Karpas-422 (cell line): ENCODE data around the gene TOPBP1. TPM values are rescaled to one million over a fixed set of nuclear protein-coding genes. Genes with fewer than 3 reads are reported as not detected.

Source experiments
- DNase-seq: peaks from one replicate; pipeline ENCODE4 v3.0.0-alpha.2; 2015
- H2AFZ ChIP-seq: fragments of 200-600 bp; sonication (generic); 2 replicates; pipeline ENCODE4 v1.6.1; 2014; ENCODE audit warnings: antibody characterized with exemption, low read length, mixed read lengths
- H3K27ac ChIP-seq: fragments of 200-600 bp; sonication (generic); 2 replicates; pipeline ENCODE4 v1.5.1; 2014; ENCODE audit warnings: mild to moderate bottlenecking, low read length, moderate library complexity
- H3K27me3 ChIP-seq: fragments of 200-600 bp; sonication (generic); 2 replicates; pipeline ENCODE4 v1.6.1; 2014; ENCODE audit warnings: low read length, mixed read lengths
- H3K36me3 ChIP-seq: fragments of 200-600 bp; sonication (generic); 2 replicates; pipeline ENCODE4 v1.6.1; 2014; ENCODE audit warnings: low read length, mixed read lengths; ENCODE audit not compliant: insufficient read depth
- H3K4me1 ChIP-seq: fragments of 200-600 bp; sonication (generic); 2 replicates; pipeline ENCODE4 v1.6.1; 2014; ENCODE audit warnings: mild to moderate bottlenecking, low read length, mixed read lengths
- H3K4me2 ChIP-seq: fragments of 200-600 bp; sonication (generic); 2 replicates; pipeline ENCODE4 v1.6.1; 2014; ENCODE audit warnings: low read length, low read depth, mild to moderate bottlenecking; ENCODE audit not compliant: poor library complexity, severe bottlenecking
- H3K4me3 ChIP-seq: fragments of 200-600 bp; sonication (generic); 2 replicates; pipeline ENCODE4 v1.5.1; 2014; ENCODE audit warnings: mild to moderate bottlenecking, antibody characterized with exemption, low read length, mixed read lengths
- H3K79me2 ChIP-seq: fragments of 200-600 bp; sonication (generic); 2 replicates; pipeline ENCODE4 v1.6.1; 2014; ENCODE audit warnings: mild to moderate bottlenecking, low read length, mixed read lengths
- H3K9ac ChIP-seq: fragments of 200-600 bp; sonication (generic); 2 replicates; pipeline ENCODE4 v1.6.0; 2014; ENCODE audit warnings: low read length
- H3K9me2 ChIP-seq: fragments of 200-600 bp; sonication (generic), shearing (Covaris generic); replicated peaks from 2 replicates; pipeline ENCODE4 v1.6.0; 2014; ENCODE audit warnings: mild to moderate bottlenecking, low read length, moderate library complexity; ENCODE audit not compliant: insufficient read depth
- H3K9me3 ChIP-seq: fragments of 300-700, 200-600 bp; sonication (generic); 2 replicates; pipeline ENCODE4 v1.6.1; 2014; ENCODE audit warnings: low read length, mixed read lengths
- H4K20me1 ChIP-seq: fragments of 200-600 bp; sonication (generic); 2 replicates; pipeline ENCODE4 v1.6.1; 2014; ENCODE audit warnings: mild to moderate bottlenecking, antibody characterized with exemption, low read length, low read depth; ENCODE audit not compliant: insufficient read depth
- total RNA-seq: library from RNA; depleted of rRNA; stranded (reverse); fragments of >200 nt; shearing (Covaris generic); gene quantifications from 2 replicates; pipeline ENCODE4 v1.2.3, GENCODE V29; 2014; ENCODE audit warnings: low replicate concordance

The TOPBP1 gene
- total RNA-seq, 1 experiment from 2014 or later: 170 TPM

DNA sequence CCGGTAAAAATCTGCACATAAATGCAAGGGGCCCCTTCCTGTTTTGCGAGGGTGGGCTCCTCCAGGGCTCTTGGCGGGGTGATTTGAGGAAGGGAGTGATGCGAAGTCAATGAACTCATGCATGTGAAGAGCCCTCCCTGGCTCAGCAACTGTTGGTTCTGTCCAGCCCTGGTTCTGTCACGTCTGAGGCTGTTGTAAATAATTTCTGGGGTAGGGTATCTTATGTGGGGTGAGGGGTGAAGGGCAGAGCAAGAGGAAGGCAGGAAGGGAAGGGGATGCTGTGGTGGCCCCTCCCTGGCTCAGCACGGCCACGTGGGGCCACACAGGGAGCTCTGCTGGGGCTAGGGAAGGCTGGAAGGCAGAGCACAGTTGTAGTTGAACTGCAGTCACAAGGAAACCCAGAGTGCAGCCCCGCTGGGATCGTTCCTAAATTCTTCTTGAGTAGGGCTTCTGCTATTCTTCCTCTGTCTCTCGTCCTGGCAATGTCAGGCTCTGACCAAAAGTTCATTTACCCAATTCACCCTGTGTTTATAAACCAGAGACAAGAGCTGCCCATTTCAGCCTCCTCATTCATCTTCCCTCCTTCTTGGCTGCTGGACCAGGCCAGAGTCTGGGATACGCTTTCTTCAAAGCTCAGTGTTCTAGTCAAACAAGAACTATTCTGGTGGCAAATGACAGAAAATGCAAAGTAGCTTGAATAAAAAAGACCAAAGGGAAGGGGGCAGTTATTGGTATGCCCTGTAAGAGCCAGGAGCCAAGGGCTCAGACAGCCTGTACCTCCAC lies 14.8 kb upstream of the TOPBP1 start:
- peak; percentile 43 for DNase-seq
- H4K20me1 ChIP-seq: no peaks in the 10 kb centered on the region
- H2AFZ ChIP-seq: no peak overlapping the region
- no peak overlapping the region for H3K27ac ChIP-seq
- H3K4me2 ChIP-seq: peak overlapping the region; percentile 8
- no peaks in the 10 kb centered on the region for H3K79me2 ChIP-seq
- no peak overlapping the region for H3K9ac ChIP-seq
- no peaks in the 10 kb centered on the region for H3K36me3 ChIP-seq
- H3K4me3 ChIP-seq: no peak overlapping the region
- no peaks in the 10 kb centered on the region for H3K9me3 ChIP-seq
- H3K4me1 ChIP-seq: peaks cover 19% of the 10 kb centered on the region
- no peaks in the 10 kb centered on the region for H3K27me3 ChIP-seq
- H3K9me2 ChIP-seq: no peaks in the 10 kb centered on the region

DNA sequence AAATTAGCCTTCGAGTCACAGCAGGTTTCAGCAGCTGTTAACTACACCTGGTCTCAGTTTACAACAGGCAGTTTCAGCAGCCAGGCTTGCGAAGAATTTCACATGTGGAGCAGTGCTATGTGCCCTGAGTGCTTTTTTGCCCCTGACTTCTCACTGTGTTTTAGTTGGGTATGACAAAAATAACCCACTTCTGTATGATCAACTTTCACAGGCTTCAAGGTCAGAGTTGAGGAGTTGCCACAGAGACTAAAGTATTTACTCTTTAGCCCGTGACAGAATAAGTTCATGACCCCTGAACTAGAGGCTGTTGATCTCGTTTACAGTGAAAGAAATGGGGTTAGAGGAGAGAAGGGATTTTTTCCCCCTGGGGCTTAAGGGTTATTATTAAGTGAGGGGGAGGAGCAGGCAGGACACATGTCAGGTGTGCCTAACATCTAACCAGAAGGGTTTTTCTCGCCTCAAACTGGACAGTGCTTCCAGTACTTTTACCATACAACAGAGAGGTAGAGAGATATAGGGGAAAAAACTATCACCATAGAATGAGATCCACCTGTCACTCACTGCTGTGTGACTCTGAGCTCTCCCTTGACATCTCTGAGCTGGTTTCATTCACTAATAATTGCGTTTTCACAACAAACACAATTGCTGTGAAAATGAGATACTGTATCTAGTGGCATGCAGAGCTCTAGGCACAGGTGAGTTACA lies 14.0 kb upstream of the TOPBP1 start:
- H3K36me3 ChIP-seq: no peaks in the 10 kb centered on the region
- no peaks in the 10 kb centered on the region for H3K9me2 ChIP-seq
- H3K4me2 ChIP-seq: peak overlapping the region; percentile 8
- H3K27me3 ChIP-seq: no peaks in the 10 kb centered on the region
- no peak overlapping the region for H3K9ac ChIP-seq
- H3K9me3 ChIP-seq: no peaks in the 10 kb centered on the region
- H4K20me1 ChIP-seq: no peaks in the 10 kb centered on the region
- no peaks in the 10 kb centered on the region for H3K79me2 ChIP-seq
- peaks cover 19% of the 10 kb centered on the region for H3K4me1 ChIP-seq
- no peak overlapping the region for H3K27ac ChIP-seq
- no peak overlapping the region for H3K4me3 ChIP-seq
- H2AFZ ChIP-seq: no peak overlapping the region
- peak; percentile 38 for DNase-seq

GRCh38 chr3:133674290-133674919 lies 12.7 kb upstream of the TOPBP1 start:
- DNase-seq: no peak

DNA sequence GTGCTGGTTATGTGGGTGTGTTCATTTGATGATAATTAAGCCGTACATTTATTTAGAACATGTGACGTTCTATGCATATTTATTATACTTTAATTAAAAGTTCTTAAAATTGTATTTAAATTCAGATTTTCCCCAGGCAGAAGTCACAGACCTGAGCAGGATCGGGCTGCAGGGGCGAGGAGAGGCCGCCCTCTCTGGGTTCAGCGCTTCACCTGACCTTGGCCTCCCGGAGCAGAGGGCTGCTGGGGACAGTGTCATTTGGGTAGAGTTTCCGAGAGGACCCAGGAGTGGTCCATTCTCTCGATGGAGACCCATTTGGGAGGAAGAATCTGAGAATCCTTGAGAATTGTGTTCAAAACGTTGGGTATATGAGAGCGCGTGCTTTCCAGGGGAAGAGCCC lies 12.0 kb upstream of the TOPBP1 start:
- no peaks in the 10 kb centered on the region for H3K9me3 ChIP-seq
- H3K36me3 ChIP-seq: no peaks in the 10 kb centered on the region
- no peaks in the 10 kb centered on the region for H3K79me2 ChIP-seq
- no peaks in the 10 kb centered on the region for H3K9me2 ChIP-seq
- no peak overlapping the region for H3K4me2 ChIP-seq
- H3K27me3 ChIP-seq: no peaks in the 10 kb centered on the region
- H3K4me3 ChIP-seq: no peak overlapping the region
- H2AFZ ChIP-seq: no peak overlapping the region
- peaks cover 19% of the 10 kb centered on the region for H3K4me1 ChIP-seq
- no peak overlapping the region for H3K9ac ChIP-seq
- no peak overlapping the region for H3K27ac ChIP-seq
- DNase-seq: no peak
- no peaks in the 10 kb centered on the region for H4K20me1 ChIP-seq

More at GRCh38 chr3:133674290-133674919, 12.7 kb upstream of the TOPBP1 start:
- Histone ChIP-seq H2AFZ (no peak overlapping the region), H3K79me2 (no peaks in the 10 kb centered on the region), H3K4me3 (no peak overlapping the region), H3K36me3 (no peaks in the 10 kb centered on the region), H3K4me2 (no peak overlapping the region), H3K4me1 (peaks cover 19% of the 10 kb centered on the region), H3K9me2 (no peaks in the 10 kb centered on the region), H4K20me1 (no peaks in the 10 kb centered on the region), H3K9ac (no peak overlapping the region), H3K27ac (no peak overlapping the region), H3K27me3 (no peaks in the 10 kb centered on the region), H3K9me3 (no peaks in the 10 kb centered on the region)

DNA sequence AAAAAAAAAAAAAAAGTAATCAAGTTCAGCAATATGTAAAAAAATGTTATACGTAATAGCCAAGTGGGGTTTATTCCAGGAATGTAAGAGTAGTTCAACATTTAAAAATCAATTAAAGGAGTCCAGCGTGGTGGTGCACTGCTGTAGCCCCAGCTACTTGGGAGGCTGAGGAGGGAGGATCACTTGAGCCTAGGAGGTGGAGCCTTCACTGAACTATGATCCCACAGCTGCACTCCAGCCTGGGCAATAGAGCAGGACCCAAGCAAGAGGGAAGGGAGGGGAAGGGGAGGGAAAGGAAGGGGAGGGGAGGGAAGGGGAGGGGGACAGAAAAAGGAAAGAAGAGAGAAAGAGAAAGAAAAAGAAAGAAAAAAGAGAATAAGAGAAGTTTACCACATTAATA lies 10.7 kb upstream of the TOPBP1 start:
- H4K20me1 ChIP-seq: no peaks in the 10 kb centered on the region
- no peak overlapping the region for H2AFZ ChIP-seq
- H3K4me1 ChIP-seq: peaks cover 19% of the 10 kb centered on the region
- H3K27me3 ChIP-seq: no peaks in the 10 kb centered on the region
- no peaks in the 10 kb centered on the region for H3K9me3 ChIP-seq
- no peak overlapping the region for H3K9ac ChIP-seq
- no peak overlapping the region for H3K4me2 ChIP-seq
- no peak overlapping the region for H3K4me3 ChIP-seq
- no peaks in the 10 kb centered on the region for H3K79me2 ChIP-seq
- H3K27ac ChIP-seq: no peak overlapping the region
- H3K9me2 ChIP-seq: no peaks in the 10 kb centered on the region
- H3K36me3 ChIP-seq: no peaks in the 10 kb centered on the region
- no peak for DNase-seq

GRCh38 chr3:133670525-133670995 lies 8.8 kb upstream of the TOPBP1 start:
- Histone ChIP-seq H3K9ac (no peak overlapping the region), H3K9me2 (no peaks in the 10 kb centered on the region), H3K36me3 (no peaks in the 10 kb centered on the region), H3K79me2 (no peaks in the 10 kb centered on the region), H3K4me3 (no peak overlapping the region), H4K20me1 (no peaks in the 10 kb centered on the region), H3K9me3 (no peaks in the 10 kb centered on the region), H3K4me2 (no peak overlapping the region), H2AFZ (no peak overlapping the region), H3K27ac (no peak overlapping the region), H3K27me3 (no peaks in the 10 kb centered on the region), H3K4me1 (peaks cover 4% of the 10 kb centered on the region)
- DNase-seq: no peak

DNA sequence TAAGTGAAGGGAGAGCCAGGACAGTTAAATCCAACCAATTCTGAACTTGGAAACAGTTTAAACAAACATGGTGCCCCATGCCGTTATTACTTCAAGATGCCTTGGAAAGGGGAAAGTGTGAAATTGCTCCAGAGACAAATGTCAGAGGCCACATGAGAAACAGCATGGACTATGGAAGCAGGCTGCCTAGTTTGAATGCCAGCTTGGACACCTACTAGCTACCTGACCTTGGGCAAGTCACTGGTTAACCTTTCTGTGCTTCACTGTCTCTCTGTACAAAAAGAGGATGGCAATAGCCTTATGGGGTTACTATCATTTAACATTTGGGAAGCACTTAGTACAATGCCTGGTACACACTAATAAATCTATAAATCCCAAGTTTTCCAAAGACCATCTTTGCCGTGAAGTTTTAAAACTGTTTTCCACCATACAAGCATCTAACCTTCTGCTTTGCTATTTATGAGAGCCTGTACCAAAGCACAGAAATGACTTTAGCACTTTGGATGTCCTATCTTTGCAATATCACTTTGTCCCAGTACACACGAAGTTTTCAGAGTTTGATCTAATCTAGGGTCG lies 8.3 kb upstream of the TOPBP1 start:
- no peak overlapping the region for H3K9ac ChIP-seq
- no peaks in the 10 kb centered on the region for H4K20me1 ChIP-seq
- H3K9me3 ChIP-seq: no peaks in the 10 kb centered on the region
- no peak overlapping the region for H3K4me2 ChIP-seq
- H3K27me3 ChIP-seq: no peaks in the 10 kb centered on the region
- H3K4me3 ChIP-seq: no peak overlapping the region
- DNase-seq: no peak
- no peak overlapping the region for H3K27ac ChIP-seq
- no peak overlapping the region for H2AFZ ChIP-seq
- H3K9me2 ChIP-seq: no peaks in the 10 kb centered on the region
- H3K4me1 ChIP-seq: no peaks in the 10 kb centered on the region
- no peaks in the 10 kb centered on the region for H3K36me3 ChIP-seq
- H3K79me2 ChIP-seq: no peaks in the 10 kb centered on the region

GRCh38 chr3:133667118-133667517 lies 5.4 kb upstream of the TOPBP1 start:
- H2AFZ ChIP-seq: no peak overlapping the region
- H3K36me3 ChIP-seq: no peaks in the 10 kb centered on the region
- no peaks in the 10 kb centered on the region for H4K20me1 ChIP-seq
- H3K27me3 ChIP-seq: no peaks in the 10 kb centered on the region
- no peaks in the 10 kb centered on the region for H3K9me3 ChIP-seq
- peaks cover 12% of the 10 kb centered on the region for H3K4me1 ChIP-seq
- no peak overlapping the region for H3K4me2 ChIP-seq
- no peak for DNase-seq
- H3K9ac ChIP-seq: no peak overlapping the region
- no peak overlapping the region for H3K27ac ChIP-seq
- H3K4me3 ChIP-seq: no peak overlapping the region
- H3K79me2 ChIP-seq: peaks cover 7% of the 10 kb centered on the region
- no peaks in the 10 kb centered on the region for H3K9me2 ChIP-seq
